ENCODE results near the gene FGGY.

- TF ChIP-seq CTCF (IDR thresholded peaks at IDR 0.05; ENCODE audit: insufficient read depth, low read length, poor library complexity, severe bottlenecking) (no peak), EZH2phosphoT487 (conservative IDR thresholded peaks at IDR 0.05; ENCODE audit: low read length) (no peak)
These were observed 388.8 kb downstream of the FGGY start for GRCh38 chr1:59685666-59686065.
